ENCODE measurements around the gene SGMS1.
A peak's percentile ranks its signal among the peaks of the same experiment; 100 is the strongest.

SGMS1 gene

GRCh38 chr10:50421026-50421719 lies 202.6 kb downstream of the SGMS1 start:
- no peak for DNase-seq (ENCODE audit: low read depth in 2 of 2)

DNA sequence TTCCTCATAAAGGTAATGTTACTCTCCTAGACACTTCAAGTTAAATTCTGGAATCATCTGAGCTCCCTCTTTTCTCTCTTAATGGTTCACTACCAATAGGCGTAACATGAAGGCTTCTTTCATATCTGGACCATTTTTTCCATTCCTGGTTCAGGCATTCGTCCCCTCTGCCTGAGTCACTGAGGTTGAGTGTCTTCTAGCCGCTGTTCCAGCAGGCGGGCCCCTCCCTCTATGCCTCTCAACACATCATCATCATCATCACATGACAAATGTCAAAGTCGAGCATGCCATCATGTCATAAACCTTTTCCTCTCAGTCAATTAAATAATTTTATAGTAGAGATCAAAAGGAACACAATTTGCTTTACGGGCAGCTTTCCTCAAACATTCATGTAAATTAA lies 203.6 kb downstream of the SGMS1 start:
- DNase-seq (ENCODE audit: low read depth in 2 of 2), result no peak

GRCh38 chr10:50419756-50420155 lies 204.0 kb downstream of the SGMS1 start:
- DNase-seq (ENCODE audit: low read depth in 2 of 2), result no peak

DNA sequence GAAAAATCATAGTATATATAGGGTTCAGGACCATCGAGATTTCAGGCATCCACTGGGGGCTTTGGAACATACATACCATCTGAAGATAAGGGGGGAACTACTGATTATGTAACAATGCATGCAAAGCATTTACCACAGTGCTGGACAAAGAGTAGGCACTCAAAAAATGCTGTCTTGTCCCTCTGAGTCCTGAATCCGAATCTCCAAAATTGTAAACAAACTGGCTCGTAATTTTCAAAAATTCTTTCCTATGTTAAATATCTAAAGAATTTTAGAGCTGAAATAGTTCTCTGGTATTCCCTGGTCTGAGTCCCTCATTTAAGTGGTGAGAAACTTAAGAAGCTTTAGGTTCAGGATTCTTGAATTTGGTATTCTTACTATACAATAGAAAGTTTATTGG lies 204.7 kb downstream of the SGMS1 start:
- no peak for DNase-seq (ENCODE audit: low read depth in 2 of 2)

DNA sequence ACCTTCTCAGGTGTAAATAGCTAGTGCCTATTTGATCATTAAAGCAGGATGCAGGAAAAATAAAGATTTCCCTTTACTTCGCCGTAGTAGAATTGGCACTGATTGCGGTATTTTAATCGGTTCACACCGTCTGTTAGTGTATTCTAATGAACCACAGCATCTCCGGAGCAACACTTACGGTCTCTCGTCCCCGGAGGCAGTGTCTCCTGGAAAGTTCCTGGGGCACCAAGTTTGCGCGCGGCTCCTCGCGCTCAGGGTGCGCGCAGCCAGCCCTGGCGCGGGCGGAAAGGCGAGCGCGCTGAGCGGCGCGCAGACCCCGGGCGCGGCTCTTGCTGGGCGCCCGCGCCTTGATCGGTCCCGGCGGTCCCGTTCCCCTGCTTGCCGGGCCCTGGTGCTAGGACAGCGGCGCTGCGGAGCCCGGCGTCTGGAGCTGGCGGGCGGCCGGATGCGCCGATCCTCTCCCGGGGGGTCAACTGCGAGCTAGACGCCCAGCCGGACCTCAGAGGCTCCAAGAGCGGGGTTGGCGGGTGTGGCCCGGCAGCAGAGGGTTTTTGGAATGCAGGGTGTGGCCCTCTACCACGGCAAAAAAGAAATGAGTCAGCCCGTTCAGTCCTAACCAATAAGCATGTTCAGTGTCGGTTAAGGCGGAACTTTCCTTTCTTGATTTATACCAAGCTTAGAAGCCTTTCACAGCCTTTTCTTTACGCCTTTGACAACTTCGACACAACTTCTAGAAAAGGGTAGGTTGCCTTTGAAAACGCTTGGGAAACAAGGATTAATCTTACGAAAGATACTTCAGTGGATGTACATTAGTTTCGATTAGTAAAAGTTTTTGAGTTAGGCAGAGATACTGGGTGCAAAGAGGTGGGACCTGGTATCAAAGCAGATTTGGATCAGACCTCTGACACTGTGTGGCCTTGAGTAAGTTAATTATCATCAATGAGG lies 205.6 kb downstream of the SGMS1 start:
- DNase-seq (ENCODE audit: low read depth in 2 of 2), result peak; percentile 15 to 36

- no peak for DNase-seq (ENCODE audit: low read depth in 2 of 2)
Observed at GRCh38 chr10:50417486-50417885, 206.3 kb downstream of the SGMS1 start.

DNA sequence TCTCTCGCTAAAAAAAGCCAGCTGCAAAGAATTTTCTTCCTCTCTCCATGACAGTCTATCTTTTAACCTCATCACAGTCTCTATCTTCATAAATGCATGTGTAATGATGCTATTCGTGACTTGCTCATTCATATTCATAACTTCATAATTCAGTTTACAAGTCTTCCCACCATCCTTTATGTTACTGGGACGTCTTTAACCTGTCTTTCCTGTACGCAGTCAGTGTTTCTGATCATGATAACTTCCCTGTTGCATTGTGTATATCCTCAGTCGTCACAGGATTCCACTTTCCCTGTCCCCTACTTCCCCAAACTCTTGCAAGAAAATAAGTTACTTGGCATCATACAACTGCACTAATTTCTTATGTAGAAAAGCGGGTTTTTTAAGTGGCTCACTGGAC lies 206.9 kb downstream of the SGMS1 start:
- no peak for DNase-seq (ENCODE audit: low read depth in 2 of 2)

- no peak for DNase-seq (ENCODE audit: low read depth in 2 of 2)
Observed at GRCh38 chr10:50416181-50416824, 207.5 kb downstream of the SGMS1 start.

DNA sequence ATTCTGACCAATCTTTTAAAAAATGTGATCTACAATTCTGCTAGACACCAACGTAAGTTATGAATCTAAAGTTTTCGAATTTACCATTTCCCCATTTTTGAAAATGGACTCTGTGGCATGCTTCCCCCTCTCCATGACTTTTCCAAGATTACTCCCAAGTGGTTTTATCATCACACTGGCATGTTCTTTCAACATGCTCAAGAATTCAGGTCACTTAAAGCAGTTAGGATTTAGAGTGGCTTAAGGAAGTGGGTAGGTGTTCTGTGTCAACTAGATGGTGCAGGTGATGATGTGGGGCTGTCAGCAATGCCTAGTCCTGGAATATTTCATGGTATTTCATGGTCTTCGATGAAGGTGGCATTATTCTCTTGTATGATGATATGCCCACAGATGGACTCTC lies 208.5 kb downstream of the SGMS1 start:
- no peak for DNase-seq (ENCODE audit: low read depth in 2 of 2)

- DNase-seq (ENCODE audit: low read depth in 2 of 2), result no peak
Observed at GRCh38 chr10:50410066-50410811, 213.5 kb downstream of the SGMS1 start.

- DNase-seq (ENCODE audit: low read depth in 2 of 2), result no peak
Observed at GRCh38 chr10:50407076-50407801, 216.5 kb downstream of the SGMS1 start.

- DNase-seq (ENCODE audit: low read depth in 2 of 2), result no peak
Observed at GRCh38 chr10:50406457-50407070, 217.2 kb downstream of the SGMS1 start.

- no peak for DNase-seq (ENCODE audit: low read depth in 2 of 2)
Observed at GRCh38 chr10:50405723-50406122, 218.0 kb downstream of the SGMS1 start.

DNA sequence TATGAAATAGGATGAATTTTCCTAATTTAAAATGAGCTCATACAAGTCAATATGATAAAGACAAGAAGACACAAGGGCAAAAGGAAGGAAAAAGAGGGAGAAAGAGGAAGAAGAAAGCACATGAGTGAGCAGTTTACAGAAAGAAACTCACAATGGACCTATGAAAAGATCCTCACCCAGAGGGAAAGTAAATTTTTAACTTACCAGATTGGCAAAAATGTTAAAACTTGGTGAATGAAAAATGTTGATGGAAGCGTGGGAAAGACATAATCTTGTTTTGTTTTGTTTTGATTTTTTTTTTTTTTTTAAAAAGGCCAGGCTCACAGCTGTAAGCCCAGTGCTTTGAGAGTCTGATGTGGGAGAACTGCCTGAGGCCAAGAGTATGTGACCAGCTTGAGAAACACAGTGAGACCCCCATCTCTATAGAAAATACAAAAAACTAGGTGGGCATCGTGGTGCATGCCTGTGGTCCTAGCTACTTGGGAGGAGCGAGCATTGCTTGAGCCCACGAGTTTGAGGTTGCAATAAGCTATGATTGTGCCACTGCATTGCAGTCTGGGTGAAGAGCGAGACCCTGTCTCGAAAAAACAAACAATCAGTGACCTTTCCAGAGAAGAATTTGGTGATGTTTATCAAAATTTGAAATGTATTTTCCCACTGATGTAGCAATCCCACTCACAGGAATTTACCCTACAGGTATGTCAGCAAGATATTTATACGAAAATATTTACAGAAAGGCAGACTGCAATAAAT lies 219.6 kb downstream of the SGMS1 start:
- DNase-seq (ENCODE audit: low read depth in 2 of 2), result no peak

GRCh38 chr10:50403074-50403473 lies 220.7 kb downstream of the SGMS1 start:
- no peak for DNase-seq (ENCODE audit: low read depth in 2 of 2)

GRCh38 chr10:50402466-50402865 lies 221.3 kb downstream of the SGMS1 start:
- DNase-seq (ENCODE audit: low read depth in 2 of 2), result no peak

GRCh38 chr10:50400694-50401093 lies 223.1 kb downstream of the SGMS1 start:
- DNase-seq (ENCODE audit: low read depth in 2 of 2), result no peak

GRCh38 chr10:50398823-50399222 lies 224.9 kb downstream of the SGMS1 start:
- DNase-seq (ENCODE audit: low read depth in 2 of 2), result no peak

GRCh38 chr10:50398381-50398780 lies 225.4 kb downstream of the SGMS1 start:
- no peak for DNase-seq (ENCODE audit: low read depth in 2 of 2)

Data from stimulated activated CD4-positive, alpha-beta T cell treated with anti-CD3 and anti-CD28 coated beads, Interleukin-4, amount 100 ng/mL, for 48 hours (primary cell).